ENCODE data around the gene MAP4K4.

DNA sequence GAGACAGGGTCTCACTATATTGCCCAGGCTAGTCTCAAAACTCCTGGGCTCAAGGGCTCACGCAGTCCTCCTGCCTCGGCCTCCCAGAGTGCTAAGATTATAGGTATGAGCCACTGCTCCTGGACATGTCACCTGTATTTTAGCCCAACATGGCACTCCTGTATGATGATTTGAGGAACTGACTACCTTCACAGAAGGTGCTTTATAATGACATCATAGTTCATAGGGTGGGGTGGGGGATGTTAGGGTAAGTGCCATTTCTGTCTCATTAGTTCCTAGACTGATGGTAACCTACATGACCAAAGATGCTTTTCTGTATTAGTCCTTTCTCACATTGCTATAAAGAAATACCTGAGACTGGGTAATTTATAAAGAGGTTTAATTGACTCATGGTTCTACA is 109.7 kb downstream of the MAP4K4 start:
- TF ChIP-seq YY1 (IDR thresholded peaks at IDR 0.05; ENCODE audit: insufficient read depth, insufficient read length) (no peak), ZNF274 (IDR thresholded peaks at IDR 0.05; ENCODE audit: low read depth, low read length) (no peak), SUZ12 (IDR thresholded peaks at IDR 0.05; ENCODE audit: extremely low read depth, insufficient read depth, insufficient read length) (no peak)
